HL-60 (cell line): Measurements from ENCODE around the gene RNF169.
"Not testable (repeated sequence)": the region's sequence is repeated elsewhere in the genome, so short reads cannot be mapped to it uniquely, and the experiment has no call there.

Source experiments
- DNase-seq, 2 experiments: peaks; one replicate each; pipeline ENCODE4 v3.0.0-alpha.2; 2010 to 2020; ENCODE audit warnings: low read depth in 1 of 2, low spot score in 1 of 2
- H3K27ac ChIP-seq: fragments of 250-450 bp; sonication (Bioruptor Pico); replicated peaks from 2 replicates; pipeline ENCODE4 v1.5.1; 2020; ENCODE audit warnings: mild to moderate bottlenecking, moderate library complexity
- H3K27me3 ChIP-seq: fragments of 250-450 bp; sonication (Bioruptor Pico); 2 replicates; pipeline ENCODE4 v1.5.1; 2021; ENCODE audit warnings: mild to moderate bottlenecking, moderate library complexity; ENCODE audit not compliant: insufficient read depth, poor library complexity, severe bottlenecking
- H3K4me3 ChIP-seq: replicated peaks from 2 replicates; pipeline ENCODE4 v1.5.1; 2011; ENCODE audit warnings: mild to moderate bottlenecking, control low read depth, low read length; ENCODE audit not compliant: insufficient read depth
- CTCF ChIP-seq: IDR thresholded peaks from one replicate; pipeline ENCODE4 v1.5.1; 2011; ENCODE audit warnings: low read length, control low read depth, inconsistent platforms; ENCODE audit not compliant: insufficient read depth
- GABPA ChIP-seq: IDR thresholded peaks from 2 replicates; pipeline ENCODE4 v1.6.1; 2012; ENCODE audit warnings: low read depth
- POLR2AphosphoS5 ChIP-seq: IDR thresholded peaks from 2 replicates; pipeline ENCODE4 v1.6.1; 2012; ENCODE audit warnings: low read depth
- REST ChIP-seq: IDR thresholded peaks from 2 replicates; pipeline ENCODE4 v1.6.1; 2012; ENCODE audit warnings: low read depth; ENCODE audit not compliant: insufficient replicate concordance
- SPI1 ChIP-seq: IDR thresholded peaks from 2 replicates; pipeline ENCODE4 v1.6.1; 2012; ENCODE audit warnings: low read depth, mild to moderate bottlenecking, borderline replicate concordance

RNF169 gene

GRCh38 chr11:74746868-74747267 is 1.8 kb upstream of the RNF169 start:
- H3K27ac ChIP-seq = no peak overlapping the region
- H3K27me3 ChIP-seq = no peaks in the 10 kb centered on the region
- no peak for DNase-seq
- H3K4me3 ChIP-seq = no peak overlapping the region
- TF ChIP-seq POLR2AphosphoS5 (no peak), REST (no peak), SPI1 (no peak)

DNA sequence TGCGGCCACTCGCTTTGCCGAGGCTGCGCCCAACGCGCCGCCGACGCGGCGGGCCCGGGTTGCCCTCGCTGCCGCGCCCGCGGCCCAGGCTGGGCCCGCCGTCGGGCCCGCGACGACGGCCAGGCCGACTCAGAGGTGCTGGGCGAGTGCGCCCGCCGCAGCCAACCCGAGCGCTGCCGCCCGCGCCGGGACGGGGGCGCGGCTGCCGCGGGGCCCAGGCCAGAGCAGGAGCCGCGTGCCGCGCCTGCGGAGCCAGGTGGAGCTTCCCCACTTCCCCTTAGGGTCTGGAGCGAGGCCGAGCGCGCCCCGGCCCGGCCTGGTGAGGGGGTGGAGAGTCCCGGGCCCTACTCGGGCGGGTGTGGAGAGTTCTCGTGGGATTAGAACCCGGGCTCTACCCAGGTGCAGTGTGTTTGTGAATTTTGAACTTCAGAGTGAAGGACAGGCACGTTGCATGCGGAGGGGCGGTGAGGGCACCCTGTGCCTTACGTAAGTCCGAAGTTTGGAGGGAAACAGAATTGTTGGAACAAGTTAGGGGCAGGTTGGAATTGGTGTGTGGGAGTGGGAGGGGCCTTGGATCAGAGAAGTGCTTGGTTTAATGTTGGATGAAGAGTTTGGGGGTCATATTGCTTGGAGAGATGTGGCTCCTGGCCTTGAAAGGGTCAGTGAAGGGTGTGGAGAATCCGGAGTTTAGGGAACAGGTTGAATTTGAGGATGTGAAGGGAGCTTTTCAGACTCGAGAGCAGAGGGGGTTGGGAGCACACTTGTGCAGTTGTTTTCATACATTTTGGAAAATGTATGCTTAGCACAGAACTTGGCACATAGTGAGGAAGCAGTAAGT is 697 bp downstream of the RNF169 start:
- Histone ChIP-seq H3K4me3 (peak overlapping the region; percentile 50), H3K27ac (peak overlapping the region; percentile 73; the same call in 1 of the 2 replicates), H3K27me3 (no peaks in the 10 kb centered on the region)
- DNase-seq = peak; percentile 59 to 65
- TF ChIP-seq REST (no peak), CTCF (no peak), POLR2AphosphoS5 (0 out of 2 replicates have a peak, but pooled peaks have one; percentile 25), SPI1 (peak; percentile 84), GABPA (no peak)

- Histone ChIP-seq H3K4me3 (peak overlapping the region; percentile 50), H3K27ac (no peak overlapping the region), H3K27me3 (no peaks in the 10 kb centered on the region)
- DNase-seq = no peak
- no peak for TF ChIP-seq REST
- TF ChIP-seq POLR2AphosphoS5 = no peak
- TF ChIP-seq GABPA = no peak
- no peak for TF ChIP-seq SPI1
- TF ChIP-seq CTCF = no peak
Observed at GRCh38 chr11:74749965-74750296, 1.3 kb downstream of the RNF169 start.

GRCh38 chr11:74750598-74750997 is 1.9 kb downstream of the RNF169 start:
- not testable (repeated sequence) for H3K4me3 ChIP-seq, H3K27ac ChIP-seq, H3K27me3 ChIP-seq, DNase-seq
